ENCODE results near the gene LCE4A. TPM values are rescaled to one million over a fixed set of nuclear protein-coding genes. Genes with fewer than 3 reads are reported as not detected.

The LCE4A gene
- total and polyA plus RNA-seq, 9 of the 15 experiments (the other 6 are each of a cell fraction or from before 2014, with no cell fraction given): not detected

- no TSS peak for BruUV-seq (replicated peaks)
- Histone ChIP-seq H2AFZ (ENCODE audit: low read depth, low read length) (no peak overlapping the region), H3K4me2 (ENCODE audit: insufficient read depth, low read length) (no peak overlapping the region), H3K36me3 (ENCODE audit: control insufficient read depth, insufficient read depth, low read length) (no peaks in the 10 kb centered on the region), H3K27me3 (ENCODE audit: control insufficient read depth in 2 of 2, insufficient read depth in 2 of 2, low read length in 2 of 2) (no peaks in the 10 kb centered on the region), H3K27ac (ENCODE audit: extremely low read depth, low read depth, low read length) (no peak overlapping the region), H3K9me3 (replicated peaks; ENCODE audit: control insufficient read depth, insufficient read depth, low read depth, low read length) (no peaks in the 10 kb centered on the region), H3K79me2 (ENCODE audit: control insufficient read depth, insufficient read depth, low read length) (no peaks in the 10 kb centered on the region), H3K9me1 (ENCODE audit: control insufficient read depth, insufficient read depth, low read length) (no peaks in the 10 kb centered on the region), H3K4me3 (no peak overlapping the region), H3K4me1 (replicated peaks in 1 of 2; ENCODE audit: control insufficient read depth in 2 of 2, insufficient read depth in 2 of 2, low read length in 2 of 2) (no peaks in the 10 kb centered on the region), H3K9ac (ENCODE audit: insufficient read depth in 1 of 2, low read depth in 2 of 2, low read length in 2 of 2) (no peak overlapping the region), H4K20me1 (replicated peaks; ENCODE audit: control insufficient read depth, insufficient read depth, low read length) (no peaks in the 10 kb centered on the region)
- DNase-seq (ENCODE audit: extremely low read depth in 1 of 4, low spot score in 3 of 4) (no peak), ATAC-seq (no peak), FAIRE-seq (no peak)
- no peak for TF ChIP-seq KAT8 (IDR thresholded peaks at IDR 0.05; ENCODE audit: low read depth)
- TF ChIP-seq CEBPG (CRISPR knock-in tag; IDR thresholded peaks at IDR 0.05): no peak
- no peak for TF ChIP-seq CEBPG (tag; conservative IDR thresholded peaks at IDR 0.05 in 1 of 2, IDR thresholded peaks at IDR 0.05 in 1 of 2)
- TF ChIP-seq RBM25 (IDR thresholded peaks at IDR 0.05; ENCODE audit: low read depth, low read length, severe bottlenecking): no peak
- TF ChIP-seq, protein P1, sequence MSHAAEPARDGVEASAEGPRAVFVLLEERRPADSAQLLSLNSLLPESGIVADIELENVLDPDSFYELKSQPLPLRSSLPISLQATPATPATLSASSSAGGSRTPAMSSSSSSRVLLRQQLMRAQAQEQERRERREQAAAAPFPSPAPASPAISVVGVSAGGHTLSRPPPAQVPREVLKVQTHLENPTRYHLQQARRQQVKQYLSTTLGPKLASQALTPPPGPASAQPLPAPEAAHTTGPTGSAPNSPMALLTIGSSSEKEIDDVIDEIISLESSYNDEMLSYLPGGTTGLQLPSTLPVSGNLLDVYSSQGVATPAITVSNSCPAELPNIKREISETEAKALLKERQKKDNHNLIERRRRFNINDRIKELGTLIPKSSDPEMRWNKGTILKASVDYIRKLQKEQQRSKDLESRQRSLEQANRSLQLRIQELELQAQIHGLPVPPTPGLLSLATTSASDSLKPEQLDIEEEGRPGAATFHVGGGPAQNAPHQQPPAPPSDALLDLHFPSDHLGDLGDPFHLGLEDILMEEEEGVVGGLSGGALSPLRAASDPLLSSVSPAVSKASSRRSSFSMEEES (CRISPR knock-in tag; IDR thresholded peaks at IDR 0.05): no peak
- no peak for TF ChIP-seq TBP (optimal IDR thresholded peaks at IDR 0.05; ENCODE audit: low read depth, low read length)
- TF ChIP-seq MCM7 (IDR thresholded peaks at IDR 0.05): no peak
- ChIA-PET POLR2A (no interaction called here), CTCF (ENCODE audit: low intra/inter-chr PET ratio) (no interaction called here)
- WGBS (ENCODE audit: insufficient coverage, low coverage, missing lambda C conversion rate): 0% methylated on average over 3 of the region's 3 CpGs
- in situ Hi-C loops (cut with MboI) (no loop called here), intact Hi-C loops (cut with micrococcal nuclease) (loop anchor here (10.0 kb wide), 1 partner anchor 85 kb away; no protein-coding TSS in a partner anchor)
Observed at GRCh38 chr1:152739841-152740240, 31.9 kb downstream of the LCE4A start.

All from K562 (cell line).